HG03159 (cell line): ENCODE results near the gene ANKRD27.

Source experiments
- ATAC-seq: cut with Tn5 transposase; IDR thresholded peaks from one replicate; pipeline ENCODE4 v1.9.1; 2021; ENCODE audit warnings: mild to moderate bottlenecking, moderate library complexity; ENCODE audit not compliant: unreplicated experiment

The ANKRD27 gene

GRCh38 chr19:32563761-32564160, 111.2 kb downstream of the ANKRD27 start:
- ATAC-seq: no peak

DNA sequence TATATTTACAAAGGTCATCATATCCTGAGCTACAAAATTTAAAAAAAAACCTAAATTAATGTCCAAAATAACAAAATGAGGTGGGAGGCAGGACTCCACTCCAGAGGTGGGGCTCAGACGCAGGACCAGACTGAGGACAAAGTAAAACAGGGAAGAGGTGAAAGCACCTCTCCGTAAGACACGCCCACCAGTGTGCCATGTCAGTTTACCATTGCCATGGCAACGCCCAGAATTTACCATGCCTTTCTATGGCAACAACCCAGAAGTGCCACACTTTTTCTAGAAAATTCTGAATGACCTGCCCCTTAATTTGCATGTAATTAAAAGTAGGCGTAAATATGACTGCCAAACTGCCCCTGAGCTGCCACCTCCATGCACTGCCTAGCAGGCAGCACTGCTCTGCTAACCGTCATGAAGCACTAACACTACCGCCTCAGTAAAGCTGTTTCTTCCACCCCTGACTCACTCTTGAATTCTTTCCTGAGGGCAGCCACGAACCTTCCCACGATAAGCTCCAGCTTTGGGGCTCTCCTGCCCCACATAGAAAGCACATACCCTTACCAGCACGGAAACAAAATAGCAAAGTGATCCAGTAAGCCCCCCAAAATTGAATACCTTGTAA, 116.3 kb downstream of the ANKRD27 start:
- ATAC-seq: no peak

DNA sequence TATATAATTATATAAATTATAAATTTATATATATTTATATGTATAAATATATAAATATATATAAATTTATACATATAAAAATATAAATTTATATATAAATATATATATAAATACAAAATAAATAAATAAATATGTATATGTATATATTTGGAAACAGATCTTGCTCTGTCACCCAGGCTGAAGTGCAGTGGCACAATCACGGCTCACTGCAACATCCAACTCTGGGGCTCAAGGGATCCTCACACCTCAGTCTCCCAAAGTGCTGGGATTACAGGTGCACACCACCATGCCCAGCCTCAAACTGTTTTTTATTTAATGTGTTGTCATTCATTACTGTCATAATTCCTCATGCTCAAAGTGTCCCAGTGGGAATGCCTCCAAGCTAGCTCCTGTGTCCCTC, 119.2 kb downstream of the ANKRD27 start:
- ATAC-seq: no peak

- ATAC-seq: no peak
These were observed 124.3 kb downstream of the ANKRD27 start for GRCh38 chr19:32550666-32551065.
